MM.1S (cell line): ENCODE measurements around the gene NKX2-2.

ENCODE experiments used
- DNase-seq: peaks from one replicate; pipeline ENCODE4 v3.0.0-alpha.2; 2015
- H2AFZ ChIP-seq: fragments of 300-600 bp; sonication (generic); 2 replicates; pipeline ENCODE4 v1.6.0; 2016; ENCODE audit warnings: antibody characterized with exemption, low read length
- H3F3A ChIP-seq: fragments of 300-600 bp; sonication (generic); 2 replicates; pipeline ENCODE4 v1.6.1; 2016; ENCODE audit warnings: mild to moderate bottlenecking, antibody characterized with exemption, low read length, moderate library complexity, mixed read lengths; ENCODE audit not compliant: insufficient read depth
- H3K27ac ChIP-seq: fragments of 300-600 bp; sonication (generic); 2 replicates; pipeline ENCODE4 v1.5.1; 2016; ENCODE audit warnings: mild to moderate bottlenecking, low read length
- H3K27me3 ChIP-seq: fragments of 300-600 bp; sonication (generic); replicated peaks from 2 replicates; pipeline ENCODE4 v1.6.0; 2016; ENCODE audit warnings: low read length; ENCODE audit not compliant: insufficient read depth
- H3K36me3 ChIP-seq: fragments of 300-600 bp; sonication (generic); replicated peaks from 2 replicates; pipeline ENCODE4 v1.6.1; 2016; ENCODE audit warnings: mild to moderate bottlenecking, low read length, mixed read lengths; ENCODE audit not compliant: insufficient read depth
- H3K4me1 ChIP-seq: fragments of 300-600 bp; sonication (generic); 2 replicates; pipeline ENCODE4 v1.6.1; 2016; ENCODE audit warnings: low read length, mixed read lengths
- H3K4me2 ChIP-seq: fragments of 300-600 bp; sonication (generic); 2 replicates; pipeline ENCODE4 v1.6.0; 2016; ENCODE audit warnings: low read depth, low read length
- H3K4me3 ChIP-seq: fragments of 300-600 bp; sonication (generic); 2 replicates; pipeline ENCODE4 v1.5.1; 2016; ENCODE audit warnings: low read length, mixed read lengths
- H3K79me2 ChIP-seq: fragments of 300-600 bp; sonication (generic); 2 replicates; pipeline ENCODE4 v1.6.1; 2016; ENCODE audit warnings: mixed run types, low read length, mixed read lengths
- H3K9ac ChIP-seq: fragments of 300-600 bp; sonication (generic); 2 replicates; pipeline ENCODE4 v1.6.1; 2016; ENCODE audit warnings: low read length, mixed read lengths
- H3K9me2 ChIP-seq: fragments of 300-600 bp; sonication (generic); replicated peaks from 2 replicates; pipeline ENCODE4 v1.6.1; 2016; ENCODE audit warnings: mild to moderate bottlenecking, low read length, mixed read lengths; ENCODE audit not compliant: insufficient read depth
- H3K9me3 ChIP-seq: fragments of 300-600 bp; sonication (generic); replicated peaks from 2 replicates; pipeline ENCODE4 v1.6.1; 2016; ENCODE audit warnings: mild to moderate bottlenecking, low read length, mixed read lengths; ENCODE audit not compliant: insufficient read depth
- H4K20me1 ChIP-seq: fragments of 300-600 bp; sonication (generic); 2 replicates; pipeline ENCODE4 v1.6.1; 2016; ENCODE audit warnings: mild to moderate bottlenecking, low read length, moderate library complexity, mixed read lengths; ENCODE audit not compliant: insufficient read depth
- CTCF ChIP-seq: fragments of 300-600 bp; sonication (generic); IDR thresholded peaks from 2 replicates; pipeline ENCODE4 v1.5.1; 2016; ENCODE audit warnings: antibody characterized with exemption, low read length, mixed read lengths
- EZH2 ChIP-seq: fragments of 300-600 bp; sonication (generic); optimal IDR thresholded peaks from 2 replicates; pipeline ENCODE3; 2017; ENCODE audit warnings: low read depth, mild to moderate bottlenecking, antibody characterized with exemption, low read length, mixed read lengths
- EZH2phosphoT487 ChIP-seq: fragments of 300-600 bp; sonication (generic); IDR thresholded peaks from 2 replicates; pipeline ENCODE4 v1.6.1; 2018; ENCODE audit warnings: antibody characterized with exemption, low read length

NKX2-2 gene

GRCh38 chr20:21509079-21509596, 4.7 kb downstream of the NKX2-2 start:
- no peak overlapping the region for H3K4me2 ChIP-seq
- no peak overlapping the region for H3K27ac ChIP-seq
- TF ChIP-seq EZH2 (no peak), EZH2phosphoT487 (no peak), CTCF (no peak)
- H4K20me1 ChIP-seq, result no peaks in the 10 kb centered on the region
- H3K79me2 ChIP-seq, result no peaks in the 10 kb centered on the region
- H3K4me3 ChIP-seq, result no peak overlapping the region
- H3K9me3 ChIP-seq, result no peaks in the 10 kb centered on the region
- peaks cover 44% of the 10 kb centered on the region for H3K27me3 ChIP-seq
- DNase-seq, result no peak
- H3F3A ChIP-seq, result no peaks in the 10 kb centered on the region
- peaks cover 12% of the 10 kb centered on the region; the same call in 1 of the 2 replicates for H3K4me1 ChIP-seq
- H3K36me3 ChIP-seq, result no peaks in the 10 kb centered on the region
- H3K9me2 ChIP-seq, result no peaks in the 10 kb centered on the region
- no peak overlapping the region for H3K9ac ChIP-seq
- no peak overlapping the region for H2AFZ ChIP-seq

DNA sequence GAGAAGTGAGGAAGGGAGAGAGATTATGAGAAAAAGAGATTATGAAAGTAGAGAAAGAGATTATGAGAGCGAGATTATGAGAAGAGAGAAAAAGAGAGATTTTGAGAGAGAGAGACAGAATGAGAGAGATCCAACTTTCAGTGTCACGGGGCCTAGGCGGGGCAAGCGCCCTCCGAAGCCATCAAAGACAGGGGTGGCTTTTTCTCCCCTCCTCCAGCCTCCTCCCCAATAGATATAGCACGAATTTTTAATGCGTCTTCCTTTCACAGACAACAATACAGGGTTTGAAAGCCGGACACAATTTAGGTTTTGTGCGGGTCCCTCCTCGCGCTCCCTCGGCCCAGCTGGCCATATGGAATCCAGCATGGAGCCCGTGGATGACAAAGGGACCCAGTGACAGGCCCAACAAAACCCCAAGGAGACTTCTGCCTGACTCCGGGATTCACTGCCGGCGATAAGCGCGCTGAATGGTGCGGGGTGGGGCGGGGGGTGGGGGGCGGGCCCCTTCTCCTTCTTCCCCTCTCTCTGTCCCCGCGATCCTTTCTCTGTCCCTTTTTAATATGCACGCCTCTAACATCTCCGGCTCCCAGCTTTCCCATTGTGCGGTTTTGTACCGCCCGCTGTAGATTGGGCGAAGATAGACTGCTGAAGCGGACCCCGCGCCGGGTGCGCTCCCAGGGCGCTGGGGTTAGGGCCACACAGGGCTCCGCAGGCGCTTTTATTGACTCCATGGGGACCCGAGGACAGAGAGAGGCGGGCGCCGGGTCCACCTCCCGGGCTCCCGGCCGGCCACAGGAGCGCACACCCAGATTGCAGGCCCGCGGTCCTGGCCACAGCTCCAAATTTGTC, 5.4 kb downstream of the NKX2-2 start:
- Histone ChIP-seq H2AFZ (no peak overlapping the region), H3K27ac (no peak overlapping the region), H3F3A (peaks cover 5% of the 10 kb centered on the region; the same call in 1 of the 2 replicates), H3K79me2 (no peaks in the 10 kb centered on the region), H3K27me3 (peaks cover 40% of the 10 kb centered on the region), H4K20me1 (no peaks in the 10 kb centered on the region), H3K9ac (no peak overlapping the region), H3K4me2 (no peak overlapping the region), H3K9me2 (no peaks in the 10 kb centered on the region), H3K4me1 (peaks cover 19% of the 10 kb centered on the region), H3K36me3 (no peaks in the 10 kb centered on the region), H3K9me3 (no peaks in the 10 kb centered on the region), H3K4me3 (no peak overlapping the region)
- TF ChIP-seq EZH2 (no peak), EZH2phosphoT487 (no peak), CTCF (no peak)
- DNase-seq, result no peak

DNA sequence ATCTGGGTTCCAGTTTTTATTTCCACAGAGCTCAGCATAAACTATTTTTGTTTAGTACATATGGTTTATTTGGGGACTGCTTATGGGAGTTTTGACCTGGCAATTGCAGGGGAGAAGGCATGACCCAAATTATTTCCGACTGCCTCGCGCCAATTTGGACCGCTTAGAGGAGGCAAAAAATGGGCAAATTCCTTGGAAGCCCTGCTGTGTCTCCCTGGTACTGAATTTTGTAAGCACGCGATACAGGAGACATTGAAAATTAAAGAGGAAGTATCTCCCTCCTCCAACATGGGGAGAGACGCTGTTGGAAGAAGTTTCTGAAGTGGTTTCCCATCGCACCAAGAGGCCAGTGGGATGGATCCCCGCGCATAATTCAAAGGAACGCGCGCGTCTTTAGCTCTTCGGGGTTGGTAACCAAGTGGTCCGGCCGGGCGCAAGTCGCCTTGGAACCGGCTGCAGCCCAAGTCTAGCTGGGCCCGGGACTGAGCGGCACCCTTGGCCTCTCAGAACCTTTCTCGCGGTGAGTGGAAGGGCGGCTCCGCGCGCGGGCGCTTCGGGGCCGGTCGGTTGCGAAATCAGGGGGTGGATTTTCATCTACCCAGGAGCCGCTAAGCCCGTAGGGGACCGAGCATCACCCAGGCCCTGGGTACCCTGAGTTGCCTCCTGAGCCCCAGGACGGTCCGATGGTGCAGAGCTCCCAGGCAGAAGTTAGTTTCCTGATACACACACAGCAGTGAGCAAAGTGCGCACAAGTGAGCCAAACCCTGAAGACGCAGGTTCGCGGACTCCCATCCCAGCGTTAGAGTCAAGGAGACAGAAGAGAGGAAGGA, 6.2 kb downstream of the NKX2-2 start:
- no peak for TF ChIP-seq EZH2
- no peak for TF ChIP-seq CTCF
- no peak for TF ChIP-seq EZH2phosphoT487
- Histone ChIP-seq H4K20me1 (no peaks in the 10 kb centered on the region), H3K27me3 (peaks cover 40% of the 10 kb centered on the region), H3K4me3 (no peak overlapping the region), H3F3A (peaks cover 10% of the 10 kb centered on the region; the same call in 1 of the 2 replicates), H3K4me2 (no peak overlapping the region), H3K4me1 (peaks cover 25% of the 10 kb centered on the region), H3K9ac (no peak overlapping the region), H3K9me3 (no peaks in the 10 kb centered on the region), H3K27ac (no peak overlapping the region), H2AFZ (no peak overlapping the region), H3K36me3 (no peaks in the 10 kb centered on the region), H3K9me2 (no peaks in the 10 kb centered on the region), H3K79me2 (no peaks in the 10 kb centered on the region)
- DNase-seq, result no peak
